Mesenchymal stem cell (in vitro differentiated cells and primary cell): ENCODE results near the gene G6PC2.

Source experiments
- DNase-seq: peaks from one replicate; pipeline ENCODE4 v3.0.0-alpha.2; 2013
- H2AFZ ChIP-seq: one replicate; pipeline ENCODE4 v1.6.1; 2013; ENCODE audit warnings: low read depth, mild to moderate bottlenecking, control low read depth, inconsistent platforms, low read length, moderate library complexity
- H2AK5ac ChIP-seq: 2 replicates; pipeline ENCODE4 v1.6.1; 2013; ENCODE audit warnings: low read length, moderate library complexity, mild to moderate bottlenecking, inconsistent platforms; ENCODE audit not compliant: severe bottlenecking
- H2BK120ac ChIP-seq: one replicate; pipeline ENCODE4 v1.6.1; 2013; ENCODE audit warnings: low read depth, mild to moderate bottlenecking, inconsistent platforms, low read length, moderate library complexity
- H2BK12ac ChIP-seq, 2 experiments: one replicate each; pipeline ENCODE4 v1.6.1; 2013; ENCODE audit warnings: inconsistent platforms in 2 of 2, low read length in 2 of 2, mild to moderate bottlenecking in 2 of 2, moderate library complexity in 2 of 2, control low read depth in 1 of 2
- H2BK15ac ChIP-seq: one replicate; pipeline ENCODE4 v1.6.1; 2013; ENCODE audit warnings: mild to moderate bottlenecking, low read depth, inconsistent platforms; ENCODE audit not compliant: poor library complexity, severe bottlenecking
- H2BK5ac ChIP-seq: 2 replicates; pipeline ENCODE4 v1.6.1; 2013; ENCODE audit warnings: low read depth, mild to moderate bottlenecking, low read length, control low read depth, inconsistent platforms; ENCODE audit not compliant: poor library complexity, severe bottlenecking
- H3K14ac ChIP-seq, 2 experiments: one replicate each; pipeline ENCODE4 v1.6.1; 2013; ENCODE audit warnings: inconsistent platforms in 2 of 2, low read length in 2 of 2, control low read depth in 1 of 2, mild to moderate bottlenecking in 1 of 2, moderate library complexity in 1 of 2
- H3K18ac ChIP-seq, 2 experiments: one replicate each; pipeline ENCODE4 v1.6.1; 2013; ENCODE audit warnings: inconsistent platforms in 2 of 2, low read length in 2 of 2, control low read depth in 1 of 2, low read depth in 1 of 2, mild to moderate bottlenecking in 1 of 2
- H3K23ac ChIP-seq, 2 experiments: one replicate each; pipeline ENCODE4 v1.6.1; 2013; ENCODE audit warnings: inconsistent platforms in 2 of 2, low read length in 2 of 2, mild to moderate bottlenecking in 2 of 2, moderate library complexity in 2 of 2, control low read depth in 1 of 2
- H3K27ac ChIP-seq: 2 replicates; pipeline ENCODE4 v1.5.1; 2013; ENCODE audit warnings: mild to moderate bottlenecking, moderate library complexity, low read length, control low read depth, inconsistent platforms; ENCODE audit not compliant: poor library complexity, severe bottlenecking
- H3K27me3 ChIP-seq, 2 experiments: 2 replicates each; pipeline versions ENCODE4 v1.6.1 to v1.7.0; 2013; ENCODE audit warnings: low read length in 2 of 2, mild to moderate bottlenecking in 2 of 2, moderate library complexity in 2 of 2, control low read depth in 1 of 2, inconsistent platforms in 1 of 2; ENCODE audit not compliant: control insufficient read depth in 1 of 2, insufficient read depth in 1 of 2
- H3K36me3 ChIP-seq, 2 experiments: 2 replicates each; pipeline versions ENCODE4 v1.6.1 to v1.7.0; 2013; ENCODE audit warnings: low read length in 2 of 2, control low read depth in 1 of 2, inconsistent platforms in 1 of 2, low read depth in 1 of 2, mild to moderate bottlenecking in 1 of 2; ENCODE audit not compliant: insufficient read depth in 2 of 2, control insufficient read depth in 1 of 2
- H3K4ac ChIP-seq, 2 experiments: one replicate each; pipeline ENCODE4 v1.6.1; 2013; ENCODE audit warnings: inconsistent platforms in 2 of 2, low read length in 2 of 2, mild to moderate bottlenecking in 2 of 2, moderate library complexity in 2 of 2, control low read depth in 1 of 2, low read depth in 1 of 2
- H3K4me1 ChIP-seq: 2 replicates; pipeline ENCODE4 v1.6.1; 2013; ENCODE audit warnings: low read depth, low read length, control low read depth; ENCODE audit not compliant: control insufficient read depth, insufficient read depth
- H3K4me2 ChIP-seq: 2 replicates; pipeline ENCODE4 v1.6.1; 2013; ENCODE audit warnings: low read length, mild to moderate bottlenecking, inconsistent platforms; ENCODE audit not compliant: poor library complexity, severe bottlenecking
- H3K4me3 ChIP-seq, 2 experiments: 2 replicates each; pipeline versions ENCODE4 v1.5.1 to v1.7.0; 2013; ENCODE audit warnings: low read length in 2 of 2, mild to moderate bottlenecking in 2 of 2, control low read depth in 1 of 2, low read depth in 1 of 2; ENCODE audit not compliant: insufficient read depth in 1 of 2
- H3K79me1 ChIP-seq: replicated peaks from 2 replicates; pipeline ENCODE4 v1.6.1; 2013; ENCODE audit warnings: mild to moderate bottlenecking, control low read depth, low read length, inconsistent platforms; ENCODE audit not compliant: poor library complexity, severe bottlenecking
- H3K9ac ChIP-seq: 2 replicates; pipeline ENCODE4 v1.7.0; 2013; ENCODE audit warnings: mild to moderate bottlenecking, low read length, moderate library complexity
- H3K9me3 ChIP-seq: 2 replicates; pipeline ENCODE4 v1.7.0; 2013; ENCODE audit warnings: mild to moderate bottlenecking, low read length; ENCODE audit not compliant: control insufficient read depth
- H4K8ac ChIP-seq: one replicate; pipeline ENCODE4 v1.6.1; 2013; ENCODE audit warnings: inconsistent platforms, mild to moderate bottlenecking, low read length, moderate library complexity
- H4K91ac ChIP-seq: one replicate; pipeline ENCODE4 v1.6.1; 2013; ENCODE audit warnings: mild to moderate bottlenecking, low read length, inconsistent platforms
- WGBS: methylation state at CpG from one replicate; pipeline ENCODE4 v1.1.7; 2013; ENCODE audit warnings: mixed read lengths; 5-methylcytosine and 5-hydroxymethylcytosine counted together

Gene G6PC2

DNA sequence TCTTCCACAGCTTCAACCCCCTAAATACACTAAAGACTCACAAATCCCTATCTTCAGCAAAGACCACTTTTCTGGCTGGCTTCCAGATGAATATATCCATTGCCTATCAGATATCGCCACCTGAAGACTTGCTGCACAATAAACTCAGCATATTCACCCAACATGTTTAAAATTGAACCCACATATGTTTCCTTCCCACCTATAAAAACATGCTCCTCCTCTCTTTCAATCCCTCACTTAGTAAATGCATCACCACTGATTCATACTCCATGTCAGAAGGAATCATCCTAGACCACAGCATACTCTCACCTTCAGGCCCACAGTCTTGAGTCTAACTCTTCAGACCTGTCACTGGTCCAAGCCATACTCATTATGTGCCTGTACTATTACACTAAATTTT is 16.1 kb upstream of the G6PC2 start:
- no peak overlapping the region for H3K4ac ChIP-seq
- H3K4me2 ChIP-seq = no peak overlapping the region
- H2BK15ac ChIP-seq = no peak overlapping the region
- peaks cover 6% of the 10 kb centered on the region for H3K4me1 ChIP-seq
- H3K79me1 ChIP-seq = peaks cover 24% of the 10 kb centered on the region
- no peak overlapping the region for H3K27ac ChIP-seq
- no peak overlapping the region for H3K23ac ChIP-seq
- no peak overlapping the region for H2BK12ac ChIP-seq
- no peak overlapping the region for H2BK5ac ChIP-seq
- H3K9me3 ChIP-seq = no peaks in the 10 kb centered on the region
- H3K27me3 ChIP-seq = no peaks in the 10 kb centered on the region
- no peak overlapping the region for H3K14ac ChIP-seq
- H3K36me3 ChIP-seq = no peaks in the 10 kb centered on the region
- H4K8ac ChIP-seq = no peak overlapping the region
- H2AFZ ChIP-seq = no peak overlapping the region
- H3K9ac ChIP-seq = no peak overlapping the region
- H4K91ac ChIP-seq = no peak overlapping the region
- no peak for DNase-seq
- H2BK120ac ChIP-seq = no peak overlapping the region
- H2AK5ac ChIP-seq = no peak overlapping the region
- no peak overlapping the region for H3K18ac ChIP-seq
- no peak overlapping the region for H3K4me3 ChIP-seq
- 97% methylated on average over 1 of the region's 1 CpG for WGBS

DNA sequence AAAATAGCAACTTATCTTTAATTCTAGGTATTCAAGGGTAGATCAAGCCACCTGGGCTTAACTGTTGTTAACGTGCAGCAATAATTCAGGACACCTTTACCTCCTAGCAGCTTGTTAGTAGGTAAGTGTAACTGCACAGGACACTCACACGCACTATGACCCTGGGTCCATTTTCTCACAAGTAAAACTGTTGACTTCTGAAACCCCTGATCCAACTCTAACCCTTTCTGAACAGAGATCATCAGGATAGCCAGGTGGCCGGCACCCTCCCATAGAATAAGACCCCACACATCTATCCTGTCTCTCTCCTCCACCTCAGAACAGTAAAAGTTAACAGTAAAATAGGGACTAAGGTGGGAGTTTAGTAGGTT is 11.5 kb upstream of the G6PC2 start:
- H3K4me2 ChIP-seq = peak overlapping the region; percentile 98
- no peak overlapping the region for H2BK5ac ChIP-seq
- no peak overlapping the region for H2AFZ ChIP-seq
- peaks cover 6% of the 10 kb centered on the region for H3K4me1 ChIP-seq
- peaks cover 17% of the 10 kb centered on the region for H3K79me1 ChIP-seq
- no peak overlapping the region for H3K4ac ChIP-seq
- peak overlapping the region; percentile 71 for H3K9ac ChIP-seq
- no peaks in the 10 kb centered on the region for H3K9me3 ChIP-seq
- H3K23ac ChIP-seq = no peak overlapping the region
- no peak overlapping the region for H4K8ac ChIP-seq
- no peaks in the 10 kb centered on the region for H3K36me3 ChIP-seq
- no peak overlapping the region for H2BK15ac ChIP-seq
- no peak overlapping the region for H3K14ac ChIP-seq
- H3K27me3 ChIP-seq = no peaks in the 10 kb centered on the region
- no peak overlapping the region for H3K27ac ChIP-seq
- 44% methylated on average over 2 of the region's 3 CpGs for WGBS
- no peak for DNase-seq
- H2BK12ac ChIP-seq = no peak overlapping the region
- H3K18ac ChIP-seq = no peak overlapping the region
- H2AK5ac ChIP-seq = no peak overlapping the region
- H4K91ac ChIP-seq = no peak overlapping the region
- H3K4me3 ChIP-seq = peak overlapping the region in 1 of 2 experiments; percentile 87
- H2BK120ac ChIP-seq = no peak overlapping the region

DNA sequence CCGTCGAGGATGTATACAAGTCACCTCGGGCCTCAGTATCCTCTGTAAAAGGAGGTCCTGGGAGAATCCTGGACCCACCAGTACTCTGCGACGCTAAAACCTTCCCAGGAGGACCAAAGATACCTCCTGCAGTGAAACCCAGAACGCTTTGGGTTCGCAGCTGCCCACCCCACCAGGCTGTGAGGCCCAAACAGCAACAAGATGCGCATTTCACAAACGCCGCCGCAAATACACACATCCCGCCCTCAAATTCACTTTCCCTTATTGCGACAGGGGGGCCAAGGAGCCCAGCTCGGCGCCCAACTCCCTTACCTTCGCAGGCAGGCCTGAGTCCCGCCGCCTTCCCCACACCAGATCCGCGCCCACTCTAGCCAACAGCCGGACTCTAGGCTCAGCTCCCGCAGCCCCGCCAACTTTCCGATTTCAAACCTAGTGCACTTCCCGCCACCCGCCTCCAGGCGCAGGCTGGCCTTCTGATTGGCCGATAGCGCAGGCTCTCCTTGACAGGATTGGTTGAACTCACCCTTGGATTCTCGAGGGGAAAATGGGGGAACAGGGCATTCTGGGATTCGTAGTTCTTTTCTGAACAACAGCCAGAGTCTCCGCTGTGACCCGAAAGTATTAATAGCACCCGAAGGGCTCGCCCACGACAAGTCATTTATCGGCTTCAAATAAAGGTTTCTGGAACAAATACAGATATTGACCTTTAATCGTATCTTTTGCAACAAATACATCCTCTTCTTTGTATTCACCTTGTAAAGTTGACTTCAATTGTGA is 10.9 kb upstream of the G6PC2 start, which contains the start of gene SPC25:
TSS of gene SPC25 (minus strand) at position 425 of the 777 bp plus-strand sequence. CDS start 911 bp downstream, outside the sequence.
- Histone ChIP-seq H3K36me3 (no peaks in the 10 kb centered on the region), H4K91ac (no peak within 1 kb of the TSS), H3K79me1 (peaks cover 14% of the 10 kb centered on the region), H2BK12ac (no peak within 1 kb of the TSS), H3K4ac (no peak within 1 kb of the TSS), H2BK5ac (no peak within 1 kb of the TSS), H4K8ac (no peak within 1 kb of the TSS), H3K9me3 (no peaks in the 10 kb centered on the region), H3K4me3 (peak within 1 kb of the TSS; percentile 73 to 87), H2BK15ac (no peak within 1 kb of the TSS), H3K27ac (no peak within 1 kb of the TSS), H3K9ac (peak within 1 kb of the TSS; percentile 71), H3K18ac (no peak within 1 kb of the TSS), H3K4me2 (peak within 1 kb of the TSS; percentile 98), H2AFZ (peak within 1 kb of the TSS; percentile 83), H2AK5ac (no peak within 1 kb of the TSS), H3K27me3 (no peaks in the 10 kb centered on the region), H3K23ac (no peak within 1 kb of the TSS), H3K4me1 (peaks cover 6% of the 10 kb centered on the region), H2BK120ac (no peak within 1 kb of the TSS), H3K14ac (no peak within 1 kb of the TSS)
- peak; percentile 91 for DNase-seq
- under 1% methylated on average over 31 of the region's 38 CpGs for WGBS

DNA sequence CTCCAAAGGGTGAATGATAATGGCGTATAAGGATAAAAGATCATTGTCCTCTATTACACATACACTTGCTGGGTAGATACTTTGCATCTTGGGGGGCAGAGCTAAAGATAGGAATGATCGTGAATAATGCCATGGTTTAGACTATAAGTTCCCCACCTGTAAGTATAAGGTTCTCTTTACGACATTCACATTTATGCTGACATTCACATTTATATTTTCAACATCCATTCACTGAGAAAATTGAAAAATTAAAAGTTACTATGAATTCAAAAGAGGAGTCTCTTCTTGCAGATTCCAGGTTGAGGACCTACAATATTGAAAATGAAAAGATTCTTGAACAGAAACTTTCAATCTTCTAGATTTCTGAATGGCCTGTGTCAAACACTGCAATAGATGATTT is 8.8 kb upstream of the G6PC2 start:
- Histone ChIP-seq H2BK5ac (no peak overlapping the region), H4K91ac (no peak overlapping the region), H3K14ac (no peak overlapping the region), H3K23ac (no peak overlapping the region), H3K79me1 (peaks cover 11% of the 10 kb centered on the region), H3K4me1 (peaks cover 6% of the 10 kb centered on the region), H2BK12ac (no peak overlapping the region), H3K9ac (no peak overlapping the region), H3K36me3 (no peaks in the 10 kb centered on the region), H3K27me3 (no peaks in the 10 kb centered on the region), H2BK15ac (no peak overlapping the region), H3K9me3 (no peaks in the 10 kb centered on the region), H3K4me3 (no peak overlapping the region), H2AK5ac (no peak overlapping the region), H3K4me2 (no peak overlapping the region), H3K27ac (no peak overlapping the region), H3K4ac (no peak overlapping the region), H3K18ac (no peak overlapping the region), H4K8ac (no peak overlapping the region), H2BK120ac (no peak overlapping the region), H2AFZ (no peak overlapping the region)
- DNase-seq = no peak
- WGBS = no CpG with 5 or more reads among the region's 3 CpGs
